ENCODE measurements around the gene TNMD.

The TNMD gene

GRCh38 chrX:100599456-100599855 is 14.7 kb downstream of the TNMD start:
- TF ChIP-seq CTCF (IDR thresholded peaks at IDR 0.05; ENCODE audit: low read depth, low read length) = no peak
- no peak for DNase-seq (ENCODE audit: extremely low read depth, low read depth)

GRCh38 chrX:100600340-100600739 is 15.6 kb downstream of the TNMD start:
- TF ChIP-seq CTCF (IDR thresholded peaks at IDR 0.05; ENCODE audit: low read depth, low read length) = no peak
- DNase-seq (ENCODE audit: extremely low read depth, low read depth) = no peak

- TF ChIP-seq CTCF (IDR thresholded peaks at IDR 0.05; ENCODE audit: low read depth, low read length) = no peak
- no peak for DNase-seq (ENCODE audit: extremely low read depth, low read depth)
Observed at GRCh38 chrX:100600758-100601157, 16.0 kb downstream of the TNMD start.

- TF ChIP-seq CTCF (IDR thresholded peaks at IDR 0.05; ENCODE audit: low read depth, low read length) = no peak
- DNase-seq (ENCODE audit: extremely low read depth, low read depth) = no peak
Observed at GRCh38 chrX:100606753-100607152, 22.0 kb downstream of the TNMD start.

- TF ChIP-seq CTCF (IDR thresholded peaks at IDR 0.05; ENCODE audit: low read depth, low read length) = peak; percentile 1; the same call in 1 of the 2 replicates
- DNase-seq (ENCODE audit: extremely low read depth, low read depth) = no peak
Observed at GRCh38 chrX:100609591-100609990, 24.9 kb downstream of the TNMD start.

- TF ChIP-seq CTCF (IDR thresholded peaks at IDR 0.05; ENCODE audit: low read depth, low read length) = no peak
- no peak for DNase-seq (ENCODE audit: extremely low read depth, low read depth)
Observed at GRCh38 chrX:100611951-100612350, 27.2 kb downstream of the TNMD start.

- DNase-seq (ENCODE audit: extremely low read depth, low read depth) = peak; percentile 12
- peak; percentile 72 for TF ChIP-seq CTCF (IDR thresholded peaks at IDR 0.05; ENCODE audit: low read depth, low read length)
Observed at GRCh38 chrX:100615005-100615404, 30.3 kb downstream of the TNMD start.

Measured in AG09319 (cell line).